ENCODE data around the gene FAM227A. TPM values are rescaled to one million over a fixed set of nuclear protein-coding genes. Genes with fewer than 3 reads are reported as not detected.

Gene FAM227A
- total and polyA plus RNA-seq, 12 donors = 0.43 to 7.3 (median 0.90) TPM

DNA sequence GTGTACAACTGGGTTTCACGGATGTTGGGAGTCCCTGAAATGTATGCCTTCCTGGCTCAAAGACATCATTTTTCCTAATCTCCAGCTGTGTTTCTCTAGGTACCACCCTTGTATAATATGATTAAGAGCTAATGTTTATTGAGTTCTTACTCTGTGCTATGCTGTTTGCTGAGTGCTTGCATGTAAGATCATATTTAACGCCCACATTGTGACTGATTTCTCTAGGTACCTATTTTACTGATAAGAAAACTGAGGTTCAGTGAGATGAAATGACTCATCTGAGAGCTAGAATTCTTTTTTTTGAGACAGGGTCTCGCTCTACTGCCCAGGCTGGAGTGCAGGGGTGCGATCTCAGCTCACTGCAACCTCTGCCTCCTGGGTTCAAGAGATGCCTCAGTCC is 42.6 kb downstream of the FAM227A start:
- Histone ChIP-seq H3K27ac (no peak overlapping the region), H3K36me3 (replicated peaks in 1 of 2) (no peaks in the 10 kb centered on the region), H3K4me1 (replicated peaks in 1 of 2) (no peaks in the 10 kb centered on the region), H3K9me3 (replicated peaks in 1 of 3) (no peaks in the 10 kb centered on the region), H3K27me3 (no peaks in the 10 kb centered on the region), H3K4me3 (no peak overlapping the region)
- 92 to 96% (median 94%) methylated on average over 4 of the region's 4 CpGs for WGBS, 4 donors
- no peak for TF ChIP-seq POLR2A (IDR thresholded peaks at IDR 0.05)
- TF ChIP-seq, protein P1, sequence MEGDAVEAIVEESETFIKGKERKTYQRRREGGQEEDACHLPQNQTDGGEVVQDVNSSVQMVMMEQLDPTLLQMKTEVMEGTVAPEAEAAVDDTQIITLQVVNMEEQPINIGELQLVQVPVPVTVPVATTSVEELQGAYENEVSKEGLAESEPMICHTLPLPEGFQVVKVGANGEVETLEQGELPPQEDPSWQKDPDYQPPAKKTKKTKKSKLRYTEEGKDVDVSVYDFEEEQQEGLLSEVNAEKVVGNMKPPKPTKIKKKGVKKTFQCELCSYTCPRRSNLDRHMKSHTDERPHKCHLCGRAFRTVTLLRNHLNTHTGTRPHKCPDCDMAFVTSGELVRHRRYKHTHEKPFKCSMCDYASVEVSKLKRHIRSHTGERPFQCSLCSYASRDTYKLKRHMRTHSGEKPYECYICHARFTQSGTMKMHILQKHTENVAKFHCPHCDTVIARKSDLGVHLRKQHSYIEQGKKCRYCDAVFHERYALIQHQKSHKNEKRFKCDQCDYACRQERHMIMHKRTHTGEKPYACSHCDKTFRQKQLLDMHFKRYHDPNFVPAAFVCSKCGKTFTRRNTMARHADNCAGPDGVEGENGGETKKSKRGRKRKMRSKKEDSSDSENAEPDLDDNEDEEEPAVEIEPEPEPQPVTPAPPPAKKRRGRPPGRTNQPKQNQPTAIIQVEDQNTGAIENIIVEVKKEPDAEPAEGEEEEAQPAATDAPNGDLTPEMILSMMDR (IDR thresholded peaks at IDR 0.05) = no peak
- intact Hi-C loops (cut with DNase I) = no loop called here
- no peak for DNase-seq

DNA sequence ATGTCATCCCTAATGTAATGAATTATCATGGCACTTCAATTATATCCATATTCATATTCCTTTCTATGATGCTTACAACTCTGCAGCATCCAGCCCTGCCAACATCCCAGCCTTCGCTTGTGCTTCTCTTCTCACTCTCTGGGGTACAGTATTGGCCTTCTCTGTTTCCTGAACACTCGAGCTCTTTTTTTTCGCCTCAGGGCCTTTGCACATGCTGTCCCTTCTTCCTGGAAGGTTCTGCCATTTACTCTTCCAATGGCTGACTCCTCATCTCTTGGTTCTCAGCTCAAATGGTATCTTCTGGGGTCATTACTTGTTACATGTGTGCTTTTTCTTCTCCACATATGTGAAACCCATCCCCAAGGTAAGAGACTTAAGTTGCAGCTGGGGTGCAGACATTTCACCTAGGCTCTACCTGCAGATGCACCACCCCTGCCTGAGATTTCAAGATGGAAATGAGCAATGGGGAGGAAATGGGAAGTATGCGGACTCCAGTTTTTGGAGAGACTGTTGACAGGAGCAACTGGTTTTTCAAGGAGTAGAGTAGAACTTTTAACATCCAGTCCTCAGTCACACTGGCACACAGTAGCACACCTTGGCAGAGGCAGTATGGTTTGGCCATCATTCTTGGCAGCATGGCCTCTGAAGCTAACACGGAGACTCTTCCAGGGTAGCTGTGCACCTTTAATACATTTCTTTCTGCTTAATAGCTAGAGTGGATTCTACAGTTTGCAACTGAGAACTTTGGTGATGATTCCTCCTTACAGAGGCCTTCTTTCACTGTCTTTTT is 43.8 kb downstream of the FAM227A start:
- Histone ChIP-seq H3K36me3 (replicated peaks in 1 of 2) (no peaks in the 10 kb centered on the region), H3K4me1 (replicated peaks in 1 of 2) (no peaks in the 10 kb centered on the region), H3K27me3 (no peaks in the 10 kb centered on the region), H3K27ac (no peak overlapping the region), H3K4me3 (no peak overlapping the region), H3K9me3 (replicated peaks in 1 of 3) (no peaks in the 10 kb centered on the region)
- 89 to 92% (median 92%) methylated on average over 5 of the region's 5 CpGs for WGBS, 4 donors
- no peak for DNase-seq
- TF ChIP-seq, protein P1 (IDR thresholded peaks at IDR 0.05) = no peak
- TF ChIP-seq POLR2A (IDR thresholded peaks at IDR 0.05) = no peak
- intact Hi-C loops (cut with DNase I) = no loop called here

DNA sequence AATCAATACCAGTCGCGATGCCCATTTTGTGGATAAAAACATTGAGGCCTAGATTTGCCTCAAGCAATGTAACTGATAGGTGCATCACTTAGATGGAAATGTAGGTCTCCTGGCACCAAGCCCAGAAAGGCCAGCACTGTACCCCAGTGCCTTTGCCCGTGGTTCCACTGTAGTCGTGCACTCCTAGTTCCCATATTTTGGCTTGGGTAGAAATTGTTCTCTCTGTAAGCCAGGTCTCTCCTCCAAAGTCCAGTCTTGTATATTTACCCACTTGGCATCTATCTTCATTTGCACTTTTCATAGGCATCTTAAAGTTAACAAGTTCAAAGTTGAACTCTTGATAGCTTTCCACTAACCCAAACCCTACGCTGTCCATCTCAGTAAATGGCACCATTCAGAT is 44.6 kb downstream of the FAM227A start:
- no peaks in the 10 kb centered on the region for H3K9me3 ChIP-seq (replicated peaks in 1 of 3)
- intact Hi-C loops (cut with DNase I) = no loop called here
- H3K4me3 ChIP-seq = no peak overlapping the region

DNA sequence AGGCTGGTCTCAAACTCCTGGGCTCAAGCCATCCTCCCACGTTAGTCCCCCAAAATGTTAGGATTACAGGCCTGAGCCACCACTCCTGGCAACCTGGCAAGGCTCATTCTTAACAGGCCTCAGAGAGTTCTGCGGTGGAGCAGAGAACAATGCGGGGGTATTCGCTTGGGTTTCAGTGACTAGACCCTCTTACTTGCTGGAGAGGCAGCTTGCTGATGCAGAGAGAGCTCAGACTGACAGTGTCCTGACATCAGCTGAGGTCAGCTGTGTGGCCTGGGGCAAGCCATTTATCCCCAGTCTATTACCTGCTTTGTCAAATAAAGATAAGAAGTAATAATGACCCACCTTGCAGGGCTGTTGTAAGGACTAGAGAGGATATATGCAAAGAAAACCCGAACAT is 46.0 kb downstream of the FAM227A start:
- no peak overlapping the region for H3K27ac ChIP-seq
- no peak overlapping the region for H3K4me3 ChIP-seq
- H3K9me3 ChIP-seq (replicated peaks in 1 of 3) = no peaks in the 10 kb centered on the region
- WGBS, 4 donors = 88 to 96% (median 91%) methylated on average over 5 of the region's 5 CpGs
- DNase-seq = no peak
- no peaks in the 10 kb centered on the region for H3K27me3 ChIP-seq
- no peak for TF ChIP-seq POLR2A (IDR thresholded peaks at IDR 0.05)
- TF ChIP-seq, protein P1 (IDR thresholded peaks at IDR 0.05) = no peak
- H3K36me3 ChIP-seq (replicated peaks in 1 of 2) = no peaks in the 10 kb centered on the region
- H3K4me1 ChIP-seq (replicated peaks in 1 of 2) = peaks cover 4 to 8% of the 10 kb centered on the region in 2 donors
- intact Hi-C loops (cut with DNase I) = no loop called here

More for the DNA sequence above, 44.6 kb downstream of the FAM227A start:
- no peaks in the 10 kb centered on the region for H3K27me3 ChIP-seq
- 90 to 96% (median 95%) methylated on average over 5 of the region's 5 CpGs for whole genome bisulfite sequencing, 4 donors
- peaks cover 3 to 4% of the 10 kb centered on the region in 2 donors for H3K4me1 ChIP-seq (replicated peaks in 1 of 2)
- no peak for TF ChIP-seq POLR2A (IDR thresholded peaks at IDR 0.05)
- TF ChIP-seq, protein P1 (IDR thresholded peaks at IDR 0.05) = no peak
- no peak for DNase-seq
- H3K36me3 ChIP-seq (replicated peaks in 1 of 2) = no peaks in the 10 kb centered on the region
- H3K27ac ChIP-seq = no peak overlapping the region
